HG03469 (cell line): ENCODE data around the gene COL7A1.
"Not testable (repeated sequence)": the region's sequence is repeated elsewhere in the genome, so short reads cannot be mapped to it uniquely, and the experiment has no call there.

Experiments
- ATAC-seq: cut with Tn5 transposase; IDR thresholded peaks from one replicate; pipeline ENCODE4 v1.9.1; 2021; ENCODE audit warnings: mild to moderate bottlenecking, moderate library complexity, moderate number of reproducible peaks; ENCODE audit not compliant: unreplicated experiment

Gene COL7A1

DNA sequence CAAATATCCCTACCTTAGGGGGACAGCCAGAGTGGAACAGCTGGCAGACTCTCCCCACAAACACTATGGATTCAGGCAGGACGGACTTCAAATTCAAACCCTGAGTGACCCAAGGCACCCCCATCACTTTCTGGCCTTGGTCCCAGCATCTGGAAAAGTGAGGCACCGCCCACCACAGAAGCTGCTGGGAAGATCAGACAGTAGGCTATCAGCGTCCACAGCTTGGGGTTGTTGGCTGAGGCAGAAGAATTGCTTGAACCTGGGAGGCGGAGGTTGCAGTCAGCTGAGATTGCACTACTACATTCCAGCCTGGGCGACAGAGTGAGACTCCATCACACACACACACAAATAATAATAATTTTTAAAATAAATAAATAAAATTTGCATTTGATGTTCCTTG lies 47.0 kb downstream of the COL7A1 start:
- no peak for ATAC-seq

DNA sequence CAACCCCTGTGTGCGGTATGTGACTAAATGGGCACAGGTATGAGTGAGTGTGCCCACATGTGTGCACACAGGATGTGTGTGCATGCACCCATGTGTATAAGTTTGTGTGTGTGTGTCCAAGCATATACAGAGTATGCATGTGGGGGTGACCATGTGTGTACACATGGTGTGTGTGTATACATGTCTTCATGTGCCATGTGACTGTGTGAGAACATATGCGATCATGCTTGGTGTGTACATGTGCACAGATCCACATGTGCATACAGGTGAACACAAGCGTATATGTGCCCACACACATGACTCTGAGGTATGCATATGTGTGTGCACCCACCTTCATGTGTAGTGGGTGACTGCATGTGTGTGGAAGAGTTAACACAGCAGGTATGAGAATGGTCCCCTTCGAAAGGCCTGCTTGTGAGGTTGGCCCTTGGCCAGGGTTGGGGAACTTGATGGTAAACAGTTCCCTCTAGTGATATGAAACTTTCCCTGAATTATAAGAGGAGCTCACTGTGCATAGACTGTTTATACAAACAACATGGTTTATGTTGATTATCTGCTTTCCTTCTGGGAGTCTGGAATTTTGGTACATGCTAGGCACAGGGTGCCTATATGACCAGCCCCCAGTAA lies 48.8 kb downstream of the COL7A1 start:
- ATAC-seq, result no peak

DNA sequence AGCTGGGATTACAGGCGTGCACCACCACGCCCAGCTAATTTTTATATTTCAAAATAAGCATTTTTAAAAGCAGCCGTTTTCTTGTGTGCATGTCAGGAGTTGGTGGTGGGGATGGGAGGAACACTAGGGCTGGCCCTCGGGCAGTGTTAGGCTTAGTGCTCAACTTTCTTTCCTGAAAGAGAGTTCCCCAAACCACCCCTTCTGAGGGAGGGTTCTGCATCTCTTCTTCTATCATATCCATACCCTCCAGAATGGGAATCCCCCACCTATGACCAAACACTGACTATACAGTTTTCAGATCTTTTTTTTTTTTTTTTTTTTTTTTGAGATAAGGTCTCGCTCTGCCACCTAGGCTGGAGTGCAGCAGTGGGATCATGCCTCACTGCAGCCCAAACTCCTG lies 51.0 kb downstream of the COL7A1 start:
- no peak for ATAC-seq

DNA sequence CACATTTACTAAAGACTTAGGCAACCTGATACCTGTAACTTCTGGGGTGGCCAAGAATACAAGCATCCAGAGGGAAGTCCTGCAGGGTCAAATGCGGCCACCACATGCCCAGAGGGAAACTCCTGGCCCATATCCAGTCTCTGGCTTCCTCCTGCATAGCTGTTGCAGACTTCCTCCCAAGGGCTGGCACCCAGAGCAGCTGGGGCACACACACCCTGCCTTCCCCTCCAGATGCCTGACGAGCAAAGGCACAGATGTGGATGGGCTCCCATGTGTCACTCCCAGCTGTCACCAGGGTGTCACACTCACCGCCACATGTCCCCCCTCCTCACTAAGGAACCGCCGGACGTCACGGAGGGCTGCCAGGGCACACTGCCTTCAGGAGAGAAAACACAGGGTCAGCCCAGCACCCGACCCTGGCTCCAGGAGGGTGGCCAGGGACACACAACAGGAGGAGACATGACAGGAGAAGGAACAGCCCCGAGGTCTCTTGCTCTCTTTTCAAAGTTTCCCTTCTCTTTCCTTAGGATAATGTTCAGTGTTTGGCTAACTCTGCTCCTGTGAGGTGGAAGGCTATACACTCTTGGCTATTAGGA lies 51.8 kb downstream of the COL7A1 start:
- ATAC-seq, result no peak

DNA sequence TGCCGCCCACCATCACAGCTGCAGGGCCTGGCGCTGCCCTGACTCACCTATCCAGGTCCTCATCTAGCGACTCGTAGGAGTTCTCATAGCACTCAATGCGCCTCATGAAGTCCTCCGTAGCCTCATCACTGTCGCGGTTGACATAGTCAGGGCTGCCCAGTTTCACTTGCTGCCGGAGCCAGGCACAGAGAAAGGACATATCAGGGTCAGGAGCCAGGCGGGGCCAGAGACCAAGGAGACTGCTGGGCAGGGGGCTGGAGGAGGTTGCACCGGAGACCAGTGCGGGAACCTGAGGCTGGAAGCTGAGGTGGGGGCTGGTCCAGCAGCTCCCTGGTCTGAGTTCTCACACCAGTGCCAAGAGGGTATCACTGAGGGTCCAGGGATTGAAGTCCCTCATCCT lies 56.7 kb downstream of the COL7A1 start:
- no peak for ATAC-seq

DNA sequence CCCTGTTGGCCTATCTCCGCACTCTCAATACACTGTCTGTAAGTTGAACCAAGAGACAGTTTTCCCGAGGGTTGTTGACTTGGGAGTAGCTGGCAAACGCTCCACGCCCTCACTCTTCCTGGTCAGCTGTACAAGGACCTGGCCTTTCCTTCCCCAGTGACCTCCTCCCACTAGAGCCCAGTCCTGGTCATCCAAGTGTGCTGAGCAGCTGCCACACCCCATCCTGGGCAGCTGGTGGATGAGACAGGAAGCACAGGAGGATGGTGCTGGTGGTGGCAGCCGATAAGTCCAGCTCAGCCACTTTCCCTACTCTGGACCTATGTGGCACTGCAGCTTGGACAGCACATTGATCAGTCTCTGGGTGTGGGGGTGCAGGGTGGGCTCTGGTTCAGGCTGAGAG lies 58.3 kb downstream of the COL7A1 start:
- no peak for ATAC-seq

DNA sequence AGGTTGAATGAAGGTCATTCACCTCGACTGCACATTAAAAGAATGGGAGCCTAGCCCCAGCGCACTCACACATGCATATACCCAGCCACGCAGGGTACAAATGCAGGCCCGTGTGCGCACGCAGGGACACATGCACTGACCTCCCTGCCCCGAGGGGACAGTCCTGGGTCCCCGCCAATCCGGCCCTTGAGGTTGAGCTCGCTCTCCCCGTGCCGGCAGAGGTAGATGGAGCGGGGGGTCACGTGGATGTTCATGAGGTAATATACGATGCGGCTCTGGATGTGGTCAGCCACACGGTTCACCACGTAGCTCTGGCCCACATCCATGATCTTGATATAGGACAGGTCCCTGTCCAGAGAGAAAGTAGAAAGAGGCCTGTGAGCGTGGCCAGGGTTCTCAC lies 59.0 kb downstream of the COL7A1 start:
- ATAC-seq, result no peak

DNA sequence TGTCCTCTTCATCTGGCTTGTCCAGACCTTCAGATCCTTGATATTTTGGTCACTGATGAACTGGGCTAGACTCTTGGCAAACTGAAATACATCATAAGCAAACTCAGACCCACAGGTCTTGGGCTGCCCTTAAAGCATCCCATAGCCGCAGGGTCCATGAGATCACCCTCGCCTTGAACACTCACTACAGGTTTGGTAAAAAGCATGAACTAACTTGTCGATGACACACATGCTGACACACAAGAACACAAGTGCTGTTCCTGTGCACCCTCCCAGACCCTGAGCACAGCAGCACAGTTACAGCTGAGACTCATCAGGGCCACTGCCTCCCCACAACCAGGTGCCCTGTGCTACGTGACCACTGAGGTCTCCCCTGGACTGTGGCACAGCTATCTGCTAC lies 59.6 kb downstream of the COL7A1 start:
- ATAC-seq, result no peak

DNA sequence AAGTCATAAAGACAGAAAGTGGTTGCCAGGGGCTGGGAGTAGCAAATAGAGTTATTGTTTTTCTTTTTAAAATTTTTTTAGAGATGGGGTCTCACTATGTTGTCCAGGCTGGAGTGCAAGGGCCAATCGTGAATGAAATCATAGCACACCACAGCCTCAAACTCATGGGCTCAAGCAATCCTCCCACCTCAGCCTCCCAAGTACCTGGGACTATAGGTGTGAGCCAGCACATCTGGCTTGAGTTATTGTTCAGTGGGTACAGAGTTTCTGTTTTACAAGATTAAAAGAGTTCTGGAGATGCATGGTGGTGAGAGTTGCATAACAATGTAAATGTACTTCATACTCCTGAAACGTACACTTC lies 62.2 kb downstream of the COL7A1 start:
- no peak for ATAC-seq

DNA sequence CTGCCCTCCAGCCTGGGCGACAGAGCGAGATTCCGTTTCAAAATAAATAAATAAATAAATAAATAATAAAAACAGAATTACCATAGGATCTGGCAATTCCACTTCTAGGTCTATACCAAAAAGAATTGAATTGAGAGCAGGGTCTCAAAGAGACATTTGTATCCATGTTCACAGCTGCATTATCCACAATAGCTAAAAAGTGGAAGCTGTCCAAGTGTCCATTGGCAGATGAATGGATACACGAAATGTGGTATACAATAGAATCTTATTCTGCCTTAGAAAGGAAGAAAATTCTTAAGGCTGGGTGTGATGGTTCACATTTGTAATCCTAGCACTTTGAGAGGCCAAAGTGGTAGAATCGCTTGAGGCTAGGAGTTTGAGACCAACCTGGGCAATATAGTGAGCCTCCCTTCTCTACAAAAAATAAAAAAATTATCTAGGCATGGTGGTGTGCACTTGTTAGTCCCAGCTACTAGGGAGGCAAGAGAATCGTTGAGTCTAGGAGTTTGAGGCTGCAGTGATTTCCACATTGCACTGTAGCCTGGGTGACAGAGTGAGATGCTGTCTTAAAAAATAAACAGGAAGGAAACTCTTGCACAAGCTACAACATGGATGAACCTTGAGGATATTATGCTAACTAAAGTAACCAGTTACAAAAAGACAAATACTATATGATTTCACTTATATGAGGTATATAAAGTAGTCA lies 62.7 kb downstream of the COL7A1 start:
- no peak for ATAC-seq

DNA sequence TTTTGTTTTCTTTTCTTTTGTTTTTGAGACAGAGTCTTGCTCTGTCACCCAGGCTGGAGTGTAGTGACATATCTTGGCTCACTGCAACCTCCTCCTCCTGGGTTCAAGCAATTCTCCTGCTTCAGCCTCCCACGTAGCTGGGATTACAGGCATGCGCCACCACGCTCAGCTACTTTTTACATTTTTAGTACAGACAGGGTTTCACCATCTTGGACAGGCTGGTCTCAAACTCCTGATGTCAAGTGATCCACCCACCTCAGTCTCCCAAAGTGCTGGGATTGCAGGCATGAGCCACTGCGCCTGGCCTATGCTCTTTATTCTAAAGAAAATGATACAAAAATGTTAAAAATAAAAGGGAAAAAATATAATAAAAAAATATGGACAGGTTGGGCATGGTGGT lies 64.4 kb downstream of the COL7A1 start:
- ATAC-seq, result not testable (repeated sequence)

DNA sequence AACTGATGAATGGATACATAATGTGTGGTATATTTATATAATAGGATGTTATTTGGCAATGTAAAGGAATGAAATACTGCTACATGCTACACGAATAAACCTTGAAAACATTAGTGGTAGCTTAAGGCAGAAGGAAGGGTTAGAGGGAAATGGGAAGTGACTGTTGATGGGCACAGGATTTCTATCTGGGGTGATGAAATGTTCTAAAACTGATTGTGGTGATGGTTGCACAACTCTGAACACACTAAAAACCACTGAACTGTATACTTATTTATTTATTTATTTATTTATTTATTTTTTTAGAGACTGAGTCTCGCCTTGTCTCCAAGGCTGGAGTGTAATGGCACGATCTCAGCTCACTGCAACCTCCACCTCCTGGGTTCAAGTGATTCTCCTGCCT lies 66.4 kb downstream of the COL7A1 start:
- no peak for ATAC-seq

DNA sequence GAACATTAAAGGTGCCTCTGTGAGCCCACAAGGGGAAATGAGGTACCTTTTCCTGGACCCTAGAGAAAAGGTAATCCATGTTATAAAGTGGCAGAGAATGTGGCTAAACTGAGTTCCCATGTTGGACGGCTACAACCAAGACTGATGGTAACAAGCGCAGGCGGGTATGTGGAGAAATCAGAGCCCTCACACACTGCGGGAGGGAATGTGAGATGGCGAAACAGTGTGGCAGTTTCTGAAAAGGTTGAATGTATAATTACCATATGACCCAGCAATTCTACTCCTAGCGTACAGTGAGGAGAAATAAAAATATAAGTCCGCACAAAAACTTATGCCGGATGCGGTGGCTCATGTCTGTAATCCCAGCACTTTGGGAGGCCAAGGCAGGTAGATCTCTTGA lies 67.1 kb downstream of the COL7A1 start:
- ATAC-seq, result no peak

DNA sequence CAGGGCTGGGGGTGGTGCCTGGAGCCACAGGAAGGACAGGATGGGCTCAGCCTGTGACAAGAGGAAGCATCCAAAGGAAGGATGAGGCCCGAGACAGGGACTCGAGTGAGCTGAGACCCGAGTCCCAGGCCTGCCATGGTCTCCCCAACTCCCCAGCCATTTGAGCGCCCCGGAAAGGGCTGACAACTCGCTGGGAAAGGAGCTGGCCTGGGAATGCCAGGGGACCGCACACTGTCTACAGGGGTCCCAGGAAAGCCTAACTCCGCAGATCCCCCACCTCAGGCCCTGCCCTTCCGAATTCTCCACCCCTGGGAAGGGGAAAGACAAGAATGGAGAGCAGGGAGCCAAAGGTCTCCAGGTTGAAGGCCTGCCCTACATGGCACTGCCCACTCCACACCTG lies 70.2 kb downstream of the COL7A1 start:
- no peak for ATAC-seq

DNA sequence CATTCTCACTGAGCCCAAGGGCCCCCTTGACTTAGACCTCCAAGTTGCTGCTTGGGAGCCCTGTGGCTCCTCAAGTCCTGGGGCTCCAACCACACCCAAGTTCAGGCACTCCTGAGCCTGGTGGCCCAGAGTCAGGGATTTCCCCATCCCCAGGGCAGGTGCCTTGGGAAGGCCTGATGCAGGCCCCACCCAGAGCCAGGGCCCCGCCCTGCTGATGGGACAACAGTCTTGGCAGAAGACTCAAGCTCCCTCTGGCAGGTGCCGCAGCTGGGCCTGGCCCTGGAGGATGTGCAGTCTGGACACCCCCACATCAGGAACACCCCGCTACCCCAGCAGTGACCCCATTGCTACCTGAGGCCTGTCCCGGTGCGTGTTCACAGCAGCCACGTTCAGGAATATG lies 73.5 kb downstream of the COL7A1 start:
- no peak for ATAC-seq

DNA sequence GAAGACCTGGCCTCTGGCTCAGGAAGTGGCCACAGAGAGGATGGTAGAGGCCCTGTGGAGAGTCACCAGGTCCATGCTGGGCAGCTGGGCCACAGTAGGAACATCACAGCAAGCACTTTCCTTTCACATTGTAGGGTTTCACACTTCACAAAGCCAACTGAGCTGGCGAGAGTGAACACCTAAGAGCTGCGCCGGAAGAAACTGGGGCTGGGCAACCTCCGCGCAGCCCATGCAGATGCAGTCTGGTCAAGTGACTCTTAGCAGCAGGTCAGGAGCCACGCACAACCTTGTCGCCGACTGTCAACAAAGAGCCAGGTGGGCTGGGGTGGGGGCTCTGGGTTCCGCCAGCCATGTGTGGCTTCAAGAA lies 75.9 kb downstream of the COL7A1 start:
- ATAC-seq, result no peak

DNA sequence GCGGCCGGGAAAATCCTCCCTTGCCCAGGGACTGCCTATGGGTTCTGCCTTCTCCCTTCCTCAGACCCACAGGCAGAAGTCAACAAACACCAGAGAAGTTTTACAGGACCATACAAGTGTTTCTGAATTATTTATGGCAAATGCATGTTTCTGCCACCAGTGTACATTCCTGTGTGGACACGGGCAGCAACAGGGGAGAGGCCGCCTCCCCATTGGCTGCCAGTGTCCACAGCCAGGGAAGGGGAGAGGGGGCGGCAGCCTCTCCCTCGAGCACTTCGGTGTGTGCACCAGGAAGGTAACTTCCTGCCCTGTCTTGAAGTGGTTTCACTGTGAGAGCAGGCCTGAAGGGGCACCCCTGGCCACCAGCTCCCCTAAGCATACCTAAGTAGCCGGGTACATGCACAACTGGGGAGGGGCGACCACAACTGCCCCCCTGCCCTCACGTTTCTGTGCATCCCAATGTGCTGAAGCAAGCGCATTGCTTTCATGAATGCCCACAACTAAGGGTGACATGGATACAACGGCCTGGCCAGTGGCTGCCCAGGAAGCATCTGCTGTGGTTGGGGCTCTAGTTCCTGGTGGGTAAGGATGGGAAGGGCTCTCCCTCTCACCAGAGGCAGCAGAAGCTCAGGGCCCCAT lies 76.4 kb downstream of the COL7A1 start:
- ATAC-seq, result no peak

DNA sequence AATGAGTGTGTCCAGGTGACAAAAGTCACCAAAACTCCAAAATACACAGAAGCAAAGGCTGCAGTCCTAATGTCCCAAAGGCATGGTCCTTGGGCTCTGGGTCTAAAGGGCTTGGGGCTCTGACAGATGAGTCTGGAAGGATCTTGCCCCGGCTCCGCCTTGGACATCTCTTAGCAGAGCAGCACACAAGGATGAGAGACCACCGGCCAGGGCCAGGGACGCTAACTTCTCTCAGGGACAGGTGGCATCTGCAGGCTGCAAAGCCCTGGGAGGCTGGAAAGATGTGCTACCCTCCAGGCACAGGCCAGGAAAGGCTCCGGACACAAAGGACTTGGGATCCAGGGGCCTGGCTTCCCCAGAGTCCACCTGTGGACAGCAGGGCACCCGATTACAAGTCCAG lies 77.1 kb downstream of the COL7A1 start:
- ATAC-seq, result no peak

DNA sequence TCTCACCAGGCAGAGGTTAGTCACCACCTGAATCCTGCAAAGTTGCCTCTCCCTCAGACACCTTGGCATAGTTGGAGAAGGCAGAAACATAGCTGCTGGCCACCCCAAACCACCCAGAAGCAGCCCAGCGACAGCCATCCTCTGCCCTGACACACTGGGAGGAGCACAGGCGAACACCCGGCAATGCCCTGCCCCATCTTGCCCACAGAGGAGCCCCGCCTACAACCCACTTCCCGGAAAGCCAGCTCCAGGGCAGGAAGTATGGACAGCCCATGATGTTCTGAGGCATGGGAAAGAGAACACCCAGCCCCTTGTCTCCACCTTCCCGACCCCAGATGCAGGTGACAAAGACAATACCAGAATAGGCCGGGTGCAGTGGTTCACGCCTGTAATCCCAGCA lies 78.6 kb downstream of the COL7A1 start:
- no peak for ATAC-seq

DNA sequence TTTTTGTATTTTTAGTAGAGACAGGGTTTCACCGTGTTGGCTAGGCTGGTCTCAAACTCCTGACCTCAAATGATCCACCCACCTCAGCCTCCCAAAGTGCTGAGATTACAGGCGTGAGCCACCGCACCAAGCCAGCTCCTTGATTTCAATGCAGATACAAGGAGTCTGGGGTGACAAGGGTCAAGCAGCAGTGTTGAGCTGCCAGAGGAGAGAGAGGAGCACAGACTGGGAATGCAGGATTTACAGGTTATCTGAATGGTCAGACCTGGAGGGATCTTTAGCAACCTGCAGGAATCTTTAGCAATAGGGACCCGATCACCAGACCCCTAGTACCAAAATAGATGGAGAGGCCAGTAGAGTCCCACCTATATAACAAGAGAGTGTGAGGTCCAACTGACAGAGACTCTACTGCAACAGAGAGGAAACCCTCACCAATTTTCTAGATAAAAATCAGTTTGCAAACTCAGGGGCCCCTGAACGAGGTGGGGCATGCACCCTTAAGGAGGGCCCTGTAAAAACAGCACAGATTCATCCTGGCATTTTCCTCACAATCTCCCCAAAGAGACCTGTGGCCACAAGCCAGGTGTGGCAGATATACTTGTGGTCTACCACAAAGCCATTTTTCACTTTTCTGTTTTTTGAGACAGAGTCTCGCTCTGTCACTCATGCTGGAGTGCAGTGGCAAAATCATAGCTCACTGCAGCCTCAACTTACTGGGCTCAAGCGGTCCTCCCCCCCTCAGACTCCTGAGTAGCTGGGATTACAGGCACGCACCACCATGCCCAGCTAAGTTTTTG lies 80.5 kb downstream of the COL7A1 start:
- no peak for ATAC-seq
